GM18519 (cell line): Measurements from ENCODE around the gene NAA35.
"Not testable (repeated sequence)": the region's sequence is repeated elsewhere in the genome, so short reads cannot be mapped to it uniquely, and the experiment has no call there.

ENCODE experiments used
- ATAC-seq: cut with Tn5 transposase; IDR thresholded peaks from one replicate; pipeline ENCODE4 v1.9.1; 2021; ENCODE audit warnings: mild to moderate bottlenecking, moderate library complexity; ENCODE audit not compliant: unreplicated experiment, low FRiP score

Gene NAA35

DNA sequence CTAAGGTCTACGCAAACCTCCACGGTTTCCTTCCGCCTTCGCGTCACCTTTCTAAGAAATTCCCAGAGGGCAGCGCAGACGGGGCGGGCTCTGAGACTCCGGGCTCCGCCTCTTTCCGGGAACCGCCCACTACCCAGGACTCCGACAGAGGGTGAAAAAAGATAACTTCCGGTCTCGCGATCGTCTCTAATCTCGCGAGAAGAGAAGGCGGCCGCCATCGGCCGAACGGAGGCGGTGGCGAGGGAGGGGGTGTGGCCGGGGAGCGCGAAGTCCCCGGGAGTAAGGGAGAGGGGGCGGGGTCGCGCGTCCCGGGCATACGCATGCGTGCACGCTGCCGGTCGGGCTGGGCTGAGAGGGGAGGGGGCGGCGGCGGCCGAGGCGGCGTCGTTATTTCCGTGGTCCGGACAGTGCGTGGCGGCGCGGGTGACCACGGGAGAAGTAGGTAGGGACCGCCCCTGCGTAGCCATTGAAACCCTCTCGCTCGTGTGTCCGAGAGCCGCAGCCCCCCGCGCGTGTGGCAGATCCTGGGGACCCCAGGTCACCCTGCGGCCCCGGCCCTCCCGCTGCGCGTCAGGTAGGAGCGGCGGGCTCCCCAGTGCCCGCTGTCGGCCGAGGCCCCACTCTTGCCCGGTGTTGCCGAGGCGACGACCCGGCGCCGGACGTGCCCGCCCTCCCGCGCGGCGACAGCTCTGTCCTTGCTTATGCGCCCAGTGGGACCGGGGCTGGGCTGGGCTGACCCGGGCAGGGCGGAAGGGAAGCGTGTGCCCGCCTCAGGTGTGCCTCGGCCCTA lies at the start of gene NAA35:
NAA35 (plus strand) TSS at position 315 of the 790 bp plus-strand sequence. CDS start 1,014 bp downstream, outside the sequence.
- peak; percentile 84 for ATAC-seq

DNA sequence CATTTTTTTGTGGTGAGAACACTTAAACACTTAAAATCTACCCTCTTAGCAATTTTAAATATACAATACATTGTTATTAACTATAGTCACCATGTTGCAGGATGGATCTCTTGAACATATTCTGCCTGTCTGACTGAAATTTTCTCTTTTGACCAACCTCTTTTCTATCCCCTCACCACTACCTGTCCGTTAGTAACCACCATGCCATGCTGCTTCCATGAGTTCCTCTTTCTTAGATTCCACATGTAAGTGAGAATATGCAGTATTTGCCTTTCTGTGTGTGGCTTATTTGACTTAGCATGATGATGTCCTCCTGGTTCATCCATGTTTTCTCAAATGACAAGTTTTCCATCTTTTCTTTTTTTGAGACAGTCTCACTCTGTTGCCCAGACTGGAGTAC lies 48.5 kb upstream of the NAA35 start:
- no peak for ATAC-seq

DNA sequence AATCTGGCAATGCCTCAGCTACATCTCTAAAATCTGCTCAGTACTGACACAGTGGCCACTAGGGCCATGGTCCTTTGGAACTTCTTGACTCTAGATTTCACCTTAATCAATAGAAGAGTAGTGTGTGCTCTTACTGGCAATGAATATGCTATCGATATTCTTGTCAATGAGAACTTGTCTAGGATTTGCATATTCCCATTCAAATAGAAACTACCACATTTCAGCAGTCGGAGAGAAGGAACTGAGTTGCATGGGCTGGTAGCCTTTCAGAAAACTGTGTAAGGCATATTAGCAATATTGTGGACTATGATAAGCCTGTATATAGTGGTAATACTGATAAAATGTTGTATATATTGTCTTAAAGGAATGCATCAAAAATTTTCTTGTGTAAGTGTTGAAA lies 45.3 kb upstream of the NAA35 start:
- ATAC-seq, result peak; percentile 64

DNA sequence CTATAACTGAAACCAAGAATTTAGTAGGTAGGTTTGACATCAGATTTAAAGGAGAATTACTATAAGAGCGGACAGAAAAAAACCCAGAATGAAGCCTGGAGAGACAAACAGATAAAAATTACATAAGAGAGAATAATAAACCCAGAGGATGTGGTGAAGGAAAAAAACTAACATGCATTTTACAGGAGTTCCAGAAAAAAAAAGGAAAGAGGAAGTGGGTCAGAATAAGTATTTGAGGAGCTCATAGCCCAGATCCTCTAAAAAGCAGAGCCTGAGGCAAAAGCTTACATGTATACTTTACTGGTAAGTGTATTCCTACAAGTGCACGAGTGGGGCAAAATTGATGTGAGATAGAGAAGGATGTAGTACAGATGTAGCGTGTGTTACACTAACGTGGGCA lies 43.1 kb upstream of the NAA35 start:
- ATAC-seq, result no peak

DNA sequence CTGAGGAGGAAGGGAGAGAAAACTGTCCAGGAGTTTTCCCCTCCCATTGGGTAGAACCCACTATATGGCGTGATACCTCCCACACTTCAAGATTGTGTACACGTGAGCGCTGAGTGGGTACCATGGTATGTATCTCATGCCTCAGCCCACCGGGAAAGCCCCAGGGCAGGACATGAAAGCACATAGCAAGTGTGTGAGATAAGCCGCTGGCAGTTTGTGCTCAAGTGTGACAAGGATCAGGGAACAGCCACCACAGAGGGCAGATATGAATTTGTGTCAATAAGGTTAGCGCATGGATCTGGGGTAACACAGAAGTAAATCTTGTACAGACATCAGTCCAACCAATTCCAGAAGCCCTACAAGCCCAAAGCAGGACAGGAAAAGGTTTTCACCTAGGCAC lies 42.6 kb upstream of the NAA35 start:
- no peak for ATAC-seq

DNA sequence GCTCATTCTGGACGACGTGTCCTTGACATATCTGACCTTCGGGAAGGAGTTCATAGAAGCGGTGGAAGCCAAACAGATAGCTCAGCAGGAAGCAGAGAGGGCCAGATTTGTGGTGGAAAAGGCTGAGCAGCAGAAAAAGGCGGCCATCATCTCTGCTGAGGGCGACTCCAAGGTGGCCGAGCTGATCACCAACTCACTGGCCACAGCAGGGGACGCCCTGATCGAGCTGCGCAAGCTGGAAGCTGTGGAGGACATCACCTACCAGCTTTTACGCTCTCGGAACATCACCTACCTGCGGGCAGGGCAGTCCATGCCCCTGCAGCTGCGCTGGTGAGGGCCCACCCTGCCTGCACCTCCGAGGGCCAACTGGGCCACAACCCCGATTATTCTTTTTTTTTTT lies 41.6 kb upstream of the NAA35 start:
- no peak for ATAC-seq

DNA sequence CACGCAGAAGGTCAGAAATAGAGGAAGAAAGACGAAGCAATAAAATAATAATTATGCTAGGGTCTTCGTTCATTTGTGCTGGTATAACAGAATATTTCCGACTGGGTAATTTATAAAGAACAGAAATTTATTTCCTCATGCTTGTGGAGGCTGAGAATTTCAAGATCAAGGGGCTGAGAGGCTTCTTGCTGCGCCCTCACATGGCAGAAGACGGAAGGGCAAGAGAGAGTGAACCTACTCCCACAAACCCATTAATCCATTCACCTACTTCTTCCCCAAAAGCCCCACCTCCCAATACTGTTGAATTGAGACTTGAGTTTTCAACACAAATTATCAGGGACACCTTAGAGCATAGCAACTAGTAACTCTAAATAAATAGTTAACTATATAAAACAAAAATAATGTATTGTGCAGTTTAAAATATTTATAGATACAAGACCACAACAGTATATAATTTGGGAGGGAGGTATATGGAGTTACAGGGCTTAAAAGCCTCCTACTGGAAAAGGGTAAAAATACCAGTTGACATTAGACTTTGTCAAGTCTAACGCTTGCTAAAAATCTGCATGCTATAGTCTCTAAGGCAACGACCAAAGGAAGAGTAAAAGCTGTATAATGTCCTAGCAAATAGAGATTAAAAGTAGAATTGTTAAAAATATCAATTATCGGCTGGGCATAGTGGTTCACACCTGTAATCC lies 40.3 kb upstream of the NAA35 start:
- no peak for ATAC-seq

DNA sequence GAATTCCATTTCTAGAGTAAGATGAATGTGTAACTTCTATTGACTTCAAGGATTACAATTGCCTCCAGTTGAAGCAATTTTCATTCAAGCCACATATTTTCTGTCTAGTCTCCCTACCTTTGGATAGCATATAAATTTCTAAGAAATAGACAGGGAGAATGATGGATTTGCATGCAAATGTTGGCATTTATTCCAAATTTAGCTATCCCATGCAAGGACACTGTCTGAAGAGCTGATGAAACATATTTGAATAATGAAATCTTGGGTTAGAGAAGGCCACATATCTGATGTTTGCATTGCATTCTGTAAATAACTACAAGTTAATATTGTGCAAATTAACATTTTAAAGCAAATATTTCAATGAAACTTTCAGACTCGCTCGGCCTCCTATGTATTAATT lies 36.0 kb upstream of the NAA35 start:
- no peak for ATAC-seq

DNA sequence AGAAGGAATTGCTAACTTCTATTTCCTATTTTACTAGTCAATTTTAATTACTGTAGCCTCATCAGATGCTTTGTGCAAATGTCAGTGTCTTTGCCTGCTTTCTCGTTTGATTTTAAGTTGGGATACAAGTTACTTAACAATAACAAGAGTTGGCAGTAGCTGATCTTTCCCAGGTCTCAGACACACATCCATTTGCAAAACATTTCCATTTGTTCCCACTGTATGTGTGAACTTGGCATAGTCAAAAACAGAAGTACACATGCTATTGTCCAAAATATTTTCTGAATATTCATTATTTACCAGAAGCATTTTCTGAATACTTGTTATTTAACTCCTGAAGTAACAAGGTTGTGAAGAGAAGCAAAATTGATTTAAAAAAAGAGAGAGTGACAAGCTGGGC lies 35.0 kb upstream of the NAA35 start:
- ATAC-seq, result no peak

DNA sequence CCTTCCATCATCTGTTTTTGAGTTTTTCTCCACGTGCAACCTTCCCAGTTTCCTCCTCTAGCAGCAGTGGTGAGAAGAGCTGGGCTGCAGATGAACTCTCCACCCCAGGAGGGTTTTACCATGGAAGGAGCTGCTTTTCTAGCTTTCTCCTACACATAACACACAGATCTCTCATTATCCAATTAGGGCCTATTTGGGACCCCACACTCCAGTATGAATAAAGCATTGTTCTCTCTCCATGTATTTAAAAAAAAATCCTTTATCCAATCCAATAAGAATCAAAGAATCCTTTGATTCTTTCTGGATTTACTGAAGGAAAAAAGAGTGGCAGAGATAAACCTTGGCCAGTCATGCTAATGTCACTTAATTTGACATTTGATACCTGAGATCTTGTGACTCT lies 31.6 kb upstream of the NAA35 start:
- ATAC-seq, result no peak

DNA sequence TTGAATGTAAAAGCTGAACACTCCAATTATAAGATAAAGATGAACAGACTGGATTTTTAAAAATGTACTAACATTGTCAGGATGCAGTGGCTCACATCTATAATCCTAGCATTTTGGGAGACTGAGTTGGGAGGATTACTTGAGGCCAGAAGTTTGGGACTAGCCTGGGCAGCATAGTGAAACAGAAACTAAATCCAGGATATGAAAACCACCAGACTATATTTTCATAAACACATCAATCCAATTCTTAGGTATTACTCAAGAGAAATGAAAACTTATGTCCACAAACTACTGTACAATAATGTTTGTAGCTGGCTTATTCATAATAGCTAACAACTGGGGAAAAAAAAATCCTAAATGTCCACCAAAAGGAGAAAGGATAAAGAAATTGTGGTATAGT lies 26.8 kb upstream of the NAA35 start:
- ATAC-seq, result no peak

DNA sequence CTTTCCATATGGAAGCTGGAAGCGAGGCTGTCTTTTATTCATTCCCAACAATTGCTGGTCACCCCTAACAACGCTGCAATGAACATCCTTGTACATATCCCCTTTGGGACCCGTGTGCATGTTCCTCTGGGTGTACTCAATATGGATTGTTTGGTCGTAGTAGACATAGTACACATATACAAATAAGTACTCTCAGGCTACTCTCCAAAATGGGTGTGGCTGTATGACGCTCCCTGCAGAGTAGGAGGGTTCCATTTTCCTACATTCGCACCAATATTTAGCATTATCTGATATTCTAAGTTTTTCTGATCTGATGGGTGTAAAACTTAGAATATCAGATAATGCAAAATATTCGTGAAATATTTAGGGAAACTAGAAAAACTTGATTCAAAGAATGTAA lies 23.2 kb upstream of the NAA35 start:
- ATAC-seq, result no peak

DNA sequence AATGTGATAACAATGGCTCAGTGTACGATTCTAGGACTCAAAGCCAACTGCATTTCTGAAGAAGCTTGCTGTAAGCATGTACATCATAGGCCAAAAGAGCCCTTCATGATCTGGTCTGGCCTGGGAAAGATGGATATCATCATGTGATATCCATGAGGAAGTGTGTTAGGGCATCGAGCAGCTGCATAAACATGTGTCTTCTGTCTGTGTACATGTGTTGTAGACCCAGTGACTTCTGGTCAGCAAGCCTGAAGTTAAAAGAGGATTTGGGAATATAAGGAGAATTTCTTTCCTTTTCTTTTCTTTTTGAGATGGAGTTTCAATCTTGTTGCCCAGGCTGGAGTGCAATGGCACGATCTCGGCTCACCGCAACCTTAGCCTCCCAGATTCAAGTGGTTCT lies 15.5 kb upstream of the NAA35 start:
- no peak for ATAC-seq

DNA sequence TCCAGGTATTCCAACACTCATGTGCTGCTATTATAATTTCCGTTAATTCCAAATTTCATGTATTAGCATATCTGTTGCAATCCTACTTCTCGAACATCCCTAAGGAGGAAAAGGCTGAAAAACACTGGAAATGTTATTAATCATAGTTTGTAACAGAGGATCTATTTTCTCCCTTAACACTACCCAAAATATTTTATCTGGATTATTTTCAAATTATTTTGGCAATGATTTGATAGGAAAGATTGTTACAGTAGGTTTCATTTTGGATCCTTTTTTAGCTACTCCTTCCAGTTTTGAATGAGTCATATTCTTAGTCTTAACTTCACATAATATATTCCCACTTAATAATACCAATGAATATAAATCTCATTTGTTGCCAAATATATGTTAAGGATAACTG lies 13.9 kb upstream of the NAA35 start:
- no peak for ATAC-seq

DNA sequence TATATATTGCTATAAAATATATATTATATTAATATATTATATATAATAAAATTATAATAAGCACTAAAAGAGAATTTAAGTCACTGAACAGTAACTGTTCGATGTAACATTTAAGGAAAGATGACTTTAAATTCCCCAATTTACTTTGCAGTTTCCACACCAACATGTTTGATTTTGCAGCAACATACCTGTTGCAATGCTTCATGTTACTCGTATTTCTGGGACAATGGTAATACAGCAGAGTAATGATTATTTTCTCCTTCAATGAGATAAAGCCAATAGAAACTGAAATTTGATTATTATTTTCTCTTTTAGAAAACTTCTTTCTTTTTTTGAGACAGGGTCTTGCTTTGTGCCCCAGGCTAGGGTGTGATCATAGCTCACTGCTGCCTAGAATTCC lies 9.5 kb upstream of the NAA35 start:
- no peak for ATAC-seq

DNA sequence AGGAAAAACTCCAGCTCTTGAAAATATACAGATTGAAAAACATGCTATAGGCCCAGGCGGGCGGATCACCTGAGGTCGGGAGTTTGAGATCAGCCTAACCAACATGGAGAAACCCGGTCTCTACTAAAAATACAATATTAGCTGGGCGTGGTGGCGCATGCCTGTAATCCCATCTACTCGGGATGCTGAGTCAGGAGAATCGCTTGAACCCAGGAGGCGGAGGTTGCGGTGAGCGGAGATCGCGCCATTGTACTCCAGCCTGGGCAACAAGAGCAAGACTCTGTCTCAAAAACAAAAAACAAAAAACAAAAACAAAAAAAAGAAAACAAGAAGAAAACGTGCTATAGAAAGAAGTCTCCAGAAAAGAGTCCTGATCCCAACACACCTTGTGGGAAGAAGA lies 5.0 kb upstream of the NAA35 start:
- not testable (repeated sequence) for ATAC-seq

DNA sequence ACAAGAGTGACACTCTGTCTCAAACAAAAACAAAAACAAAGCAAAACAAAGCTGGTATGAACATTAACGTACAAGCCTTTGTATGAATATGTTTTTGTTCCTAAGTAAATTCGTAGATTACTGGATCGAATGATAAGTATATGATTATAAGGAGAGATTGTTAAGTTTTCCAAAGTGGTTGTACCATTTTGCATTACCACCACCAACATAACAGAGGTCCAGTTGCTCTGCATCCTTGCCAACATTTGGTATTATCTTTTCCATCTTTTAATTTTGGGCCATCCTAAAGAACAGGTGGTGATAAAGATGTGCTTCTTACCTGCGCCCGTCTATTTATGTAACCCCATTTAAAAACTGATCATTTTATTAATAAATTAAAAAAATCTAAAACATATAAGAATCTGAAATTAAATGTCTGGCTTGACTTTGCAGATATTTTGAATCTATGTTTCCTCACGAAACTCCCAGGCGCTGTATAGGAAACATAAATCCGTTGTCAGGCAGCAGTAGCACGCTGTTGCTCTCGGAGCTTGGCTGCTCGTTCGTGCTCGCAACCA lies 593 bp upstream of the NAA35 start:
- ATAC-seq, result no peak

DNA sequence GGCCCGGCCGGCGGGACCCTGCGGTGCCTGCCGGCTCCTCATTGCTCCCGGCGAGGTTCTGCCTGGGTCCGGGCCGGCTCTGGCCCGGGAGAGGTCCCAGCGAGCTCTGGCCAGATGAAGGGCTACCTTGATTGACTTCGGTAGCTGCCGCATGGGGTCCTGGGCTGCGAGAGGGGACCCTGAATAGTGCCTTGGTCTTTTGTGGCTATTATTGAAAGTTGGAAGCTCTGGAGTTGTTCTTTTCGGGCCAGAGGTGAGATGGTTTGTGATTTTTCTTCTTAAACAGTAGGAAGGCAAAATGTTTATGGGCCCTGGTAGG lies 635 bp downstream of the NAA35 start:
- ATAC-seq, result no peak

DNA sequence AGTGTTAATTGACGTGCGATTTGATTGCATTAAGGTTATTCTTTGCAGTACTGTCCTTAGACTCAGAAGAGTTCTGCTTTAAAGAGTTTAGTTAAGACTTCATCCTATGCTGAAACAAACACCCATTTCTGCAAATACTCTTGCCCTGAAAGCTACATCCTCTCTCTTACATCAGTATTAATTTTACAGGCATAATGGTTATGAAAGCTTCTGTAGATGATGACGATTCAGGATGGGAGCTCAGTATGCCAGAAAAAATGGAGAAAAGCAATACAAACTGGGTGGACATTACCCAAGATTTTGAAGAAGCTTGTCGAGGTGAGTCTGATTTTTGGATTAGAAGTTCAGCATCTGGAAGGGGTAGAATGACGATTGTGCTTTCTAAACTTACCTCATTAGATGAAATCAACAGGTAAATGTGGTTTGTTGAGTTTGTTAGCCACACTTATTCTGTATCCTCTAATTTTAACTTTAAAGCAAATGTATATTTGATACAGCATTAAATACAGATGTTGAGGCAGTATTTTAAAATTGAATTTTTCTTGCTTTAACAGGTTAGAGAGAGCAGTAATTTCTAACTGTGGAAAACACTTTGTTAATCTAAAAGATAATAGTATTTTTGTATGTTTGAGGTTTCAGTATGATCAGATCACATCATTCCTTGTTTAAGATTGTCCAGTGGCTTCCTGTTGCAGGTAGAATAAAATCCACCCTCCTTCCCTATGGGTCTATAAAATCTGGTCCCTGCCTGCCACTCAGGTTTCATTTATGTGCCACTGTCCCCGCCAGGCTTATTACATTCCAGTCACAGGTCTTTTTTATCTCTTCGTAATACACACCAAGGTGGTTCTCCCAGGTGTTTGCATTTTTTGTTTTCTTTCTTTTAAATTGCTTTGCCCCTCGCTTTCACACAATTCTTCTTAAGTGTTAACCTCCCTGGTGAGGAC lies 1.3 kb downstream of the NAA35 start:
- no peak for ATAC-seq

DNA sequence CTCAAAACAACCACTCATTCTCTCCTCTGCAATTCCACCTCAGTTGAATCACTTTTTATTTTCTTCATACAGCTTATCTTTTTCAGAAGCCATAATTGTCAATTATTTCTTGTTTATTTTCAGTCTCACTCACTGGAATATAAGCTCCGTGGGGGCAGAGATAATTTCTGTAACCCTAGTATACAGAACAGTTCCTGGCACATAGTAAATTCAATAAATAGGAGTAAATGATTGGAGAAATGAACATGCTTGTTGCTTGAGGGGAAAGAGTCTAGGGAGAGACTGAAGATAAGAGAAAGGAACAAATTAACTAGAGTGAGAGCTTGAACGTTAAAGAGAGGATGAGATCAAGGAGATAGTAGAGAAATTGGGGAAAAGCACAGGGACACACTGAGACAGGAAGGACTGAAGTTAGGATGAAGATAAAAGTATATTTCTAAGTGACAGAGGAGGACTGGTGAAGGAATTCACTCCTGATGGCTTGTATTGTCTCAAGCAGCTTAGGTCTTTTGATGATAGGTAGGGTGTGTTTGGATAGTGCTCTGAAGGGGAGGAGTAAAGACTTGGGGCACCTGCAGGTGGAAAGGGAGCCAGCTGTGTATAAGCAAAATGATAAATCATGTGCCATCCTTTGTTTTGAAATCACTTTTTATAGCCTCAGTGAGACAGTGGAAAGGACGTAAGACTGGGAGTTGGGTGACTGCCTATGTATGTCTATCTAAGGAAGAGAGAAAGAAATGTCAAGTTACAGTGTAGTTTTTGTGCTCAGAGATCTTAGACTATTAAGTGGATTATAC lies 2.2 kb downstream of the NAA35 start:
- ATAC-seq, result no peak
